Right lobe of liver (tissue), 6 donors: ENCODE data around the gene FOXP1. TPM values are rescaled to one million over a fixed set of nuclear protein-coding genes. Genes with fewer than 3 reads are reported as not detected.

Experiments
- ATAC-seq, 4 donors: fragments of 200-7000 bp; cut with Tn5 transposase; one replicate each; pipeline ENCODE4 v1.9.1; 2020; ENCODE audit warnings: mild to moderate bottlenecking in 4 of 4, moderate library complexity in 4 of 4
- DNase-seq, 3 donors: peaks; one replicate each; pipeline ENCODE4 v3.0.0-alpha.2; 2020
- H3K27ac ChIP-seq, 3 donors: fragments of 200-600 bp; one replicate each; pipeline ENCODE4 v1.8.0; 2022
- H3K27me3 ChIP-seq, 2 donors: fragments of 200-600 bp; one replicate each; pipeline ENCODE4 v1.8.0; 2022
- H3K36me3 ChIP-seq, 4 donors: fragments of 200-600 bp; sonication (generic) in 1 of 4; one replicate each; pipeline versions ENCODE4 v1.5.1 to v1.8.0; 2017 to 2022; ENCODE audit warnings: control low read depth in 1 of 4
- H3K4me1 ChIP-seq, 4 donors: fragments of 200-600 bp; sonication (generic) in 1 of 4; one replicate each; pipeline versions ENCODE4 v1.5.1 to v1.8.0; 2017 to 2022; ENCODE audit warnings: control low read depth in 1 of 4
- H3K4me3 ChIP-seq, 3 donors: fragments of 200-600 bp; one replicate each; pipeline ENCODE4 v1.8.0; 2022
- H3K9me3 ChIP-seq, 4 donors: fragments of 200-600 bp; sonication (generic) in 1 of 4; one replicate each; pipeline versions ENCODE4 v1.5.1 to v1.8.0; 2017 to 2022; ENCODE audit warnings: control low read depth in 1 of 4
- CTCF ChIP-seq, 4 donors: fragments of 200-600 bp in 3 of 4; fragments of 450-650 bp in 1 of 4; IDR thresholded peaks; one replicate each; pipeline versions ENCODE4 v1.5.1 to v1.8.0; 2016 to 2022; ENCODE audit warnings: antibody characterized with exemption in 4 of 4, mild to moderate bottlenecking in 2 of 4
- POLR2A ChIP-seq: fragments of 450-650 bp; IDR thresholded peaks from one replicate; pipeline ENCODE4 v1.6.1; 2017; ENCODE audit warnings: antibody characterized with exemption, mild to moderate bottlenecking
- WGBS: methylation state at CpG from one replicate; pipeline ENCODE4 v1.1.6; 2018; ENCODE audit warnings: low coverage, low lambda C conversion rate; ENCODE audit not compliant: insufficient coverage; ENCODE audit errors: missing lambda C conversion rate; 5-methylcytosine and 5-hydroxymethylcytosine counted together
- intact Hi-C, 2 donors: fragments of 100-400 bp; cut with DNase I; formaldehyde crosslinking; loops; one replicate each; pipeline versions ENCODE4 v1.11.2 to v1.14.1; 2022
- total RNA-seq, 6 experiments: library from RNA; depleted of rRNA in 2 of 6; stranded (reverse); fragments of >200 nt in 2 of 6; fragmentation: NEBNext Ultra II Directional in 3 of 6; extraction: Animal tissue kit (Norgen Biotek cat#: 25700) in 3 of 6; gene quantifications; one replicate each; pipeline versions ENCODE4 v1.1.0 to v1.2.4, GENCODE V29; 2016 to 2023
- donor health status: DM: no; HTN: yes; CAD: no.
- donor health status: DM: no; HTN: no; CAD: no.
- donor health status: DM: no; HTN: no; CAD: no.
- donor health status: DM: no; HTN: yes; CAD: no.
- donor health status: DM: no; HTN: yes; CAD: no.

Gene FOXP1
- total RNA-seq, 6 experiments from 2014 or later, result 26.7 to 47.7 (median 35.2) TPM

GRCh38 chr3:71463617-71464016 lies 119.9 kb downstream of the FOXP1 start:
- Histone ChIP-seq H3K36me3 (no peaks in the 10 kb centered on the region), H3K4me1 (no peaks in the 10 kb centered on the region), H3K27ac (no peak overlapping the region), H3K9me3 (no peaks in the 10 kb centered on the region), H3K4me3 (no peak overlapping the region), H3K27me3 (no peaks in the 10 kb centered on the region)
- intact Hi-C loops, result no loop called here
- 74% methylated on average over 3 of the region's 3 CpGs for WGBS
- TF ChIP-seq POLR2A (no peak), CTCF (IDR thresholded peaks at IDR 0.05) (no peak)
- ATAC-seq (peak in 1 of 4 donors; percentile 25), DNase-seq (no peak)

DNA sequence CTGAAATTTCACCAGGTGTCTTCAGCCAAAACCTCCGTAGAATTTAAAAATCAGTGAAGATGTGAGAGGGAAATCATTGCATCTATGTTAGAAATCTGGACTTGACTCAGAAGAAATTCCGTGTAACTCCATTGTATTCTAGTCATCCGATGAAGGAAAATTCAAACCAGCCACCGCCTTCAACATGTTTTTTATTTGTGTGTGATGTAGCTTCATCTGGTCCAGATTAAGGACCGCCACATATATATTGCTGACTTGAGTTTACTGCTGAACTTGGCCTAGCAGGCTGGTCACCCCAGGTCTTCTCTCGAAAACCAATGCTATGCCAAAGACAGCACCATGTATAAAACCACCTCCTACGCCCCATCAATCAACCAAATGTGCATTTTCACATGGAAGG lies 120.9 kb downstream of the FOXP1 start:
- WGBS, result 98% methylated on average over 7 of the region's 7 CpGs
- no peak for ATAC-seq
- intact Hi-C loops, result no loop called here

GRCh38 chr3:71461749-71462483 lies 121.6 kb downstream of the FOXP1 start:
- H3K4me1 ChIP-seq, result no peaks in the 10 kb centered on the region
- WGBS, result 90% methylated on average over 6 of the region's 9 CpGs
- no peaks in the 10 kb centered on the region for H3K27me3 ChIP-seq
- no peak overlapping the region for H3K4me3 ChIP-seq
- no peaks in the 10 kb centered on the region for H3K36me3 ChIP-seq
- TF ChIP-seq POLR2A (no peak), CTCF (IDR thresholded peaks at IDR 0.05) (no peak)
- no peaks in the 10 kb centered on the region for H3K9me3 ChIP-seq
- no peak overlapping the region for H3K27ac ChIP-seq
- ATAC-seq, result no peak
- no peak for DNase-seq
- intact Hi-C loops, result no loop called here

More for the DNA sequence above, 120.9 kb downstream of the FOXP1 start:
- DNase-seq, result no peak
- Histone ChIP-seq H3K4me3 (no peak overlapping the region), H3K36me3 (no peaks in the 10 kb centered on the region), H3K27me3 (no peaks in the 10 kb centered on the region), H3K27ac (no peak overlapping the region), H3K4me1 (no peaks in the 10 kb centered on the region), H3K9me3 (no peaks in the 10 kb centered on the region)
- TF ChIP-seq CTCF (IDR thresholded peaks at IDR 0.05) (no peak), POLR2A (no peak)

DNA sequence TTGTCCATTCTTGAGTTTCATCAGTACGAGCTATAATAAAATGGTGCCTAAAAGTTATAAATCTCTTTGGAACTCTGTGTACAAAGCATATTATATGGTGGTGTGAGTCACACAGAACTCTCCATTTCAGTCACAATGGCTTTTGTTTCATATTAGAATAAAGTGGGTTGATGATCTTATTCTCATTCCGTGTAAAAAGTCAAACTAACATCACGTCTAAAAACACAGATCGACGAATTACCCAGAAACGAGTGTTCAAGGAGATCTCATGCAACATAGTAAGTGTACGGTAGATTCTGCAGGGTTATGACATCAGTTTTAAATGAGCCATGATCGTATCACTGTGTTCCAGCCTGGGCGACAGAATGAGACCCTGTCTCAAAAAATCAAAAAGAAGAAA lies 122.4 kb downstream of the FOXP1 start:
- Histone ChIP-seq H3K27me3 (no peaks in the 10 kb centered on the region), H3K4me3 (no peak overlapping the region), H3K36me3 (no peaks in the 10 kb centered on the region), H3K4me1 (no peaks in the 10 kb centered on the region), H3K9me3 (no peaks in the 10 kb centered on the region), H3K27ac (no peak overlapping the region)
- intact Hi-C loops, result no loop called here
- 71% methylated on average over 9 of the region's 9 CpGs for WGBS
- DNase-seq, result no peak
- no peak for ATAC-seq
- no peak for TF ChIP-seq CTCF (IDR thresholded peaks at IDR 0.05)
